ENCODE results near the gene CMKLR1.

Gene CMKLR1

GRCh38 chr12:108268397-108268796, 70.7 kb downstream of the CMKLR1 start:
- TF ChIP-seq EGR1 (IDR thresholded peaks at IDR 0.05) (no peak), EP300 (IDR thresholded peaks at IDR 0.05; ENCODE audit: borderline replicate concordance) (no peak), FOXM1 (IDR thresholded peaks at IDR 0.05; ENCODE audit: borderline replicate concordance, low read depth) (no peak), REST (IDR thresholded peaks at IDR 0.05; ENCODE audit: low read depth) (no peak), CREB1 (IDR thresholded peaks at IDR 0.05; ENCODE audit: low read depth) (no peak), USF1 (IDR thresholded peaks at IDR 0.05) (no peak), ZBTB7A (IDR thresholded peaks at IDR 0.05; ENCODE audit: low read depth) (no peak), TCF12 (IDR thresholded peaks at IDR 0.05; ENCODE audit: low read depth) (no peak), MAX (IDR thresholded peaks at IDR 0.05) (no peak), NFIC (IDR thresholded peaks at IDR 0.05) (no peak), RAD21 (IDR thresholded peaks at IDR 0.05; ENCODE audit: low read depth) (no peak), CEBPB (IDR thresholded peaks at IDR 0.05) (no peak), YY1 (IDR thresholded peaks at IDR 0.05; ENCODE audit: low read depth) (no peak), TEAD4 (IDR thresholded peaks at IDR 0.05) (no peak), TAF1 (IDR thresholded peaks at IDR 0.05; ENCODE audit: low read depth) (no peak)

GRCh38 chr12:108267450-108267849, 71.7 kb downstream of the CMKLR1 start:
- TF ChIP-seq EP300 (IDR thresholded peaks at IDR 0.05; ENCODE audit: borderline replicate concordance) (no peak), YY1 (IDR thresholded peaks at IDR 0.05; ENCODE audit: low read depth) (no peak), REST (IDR thresholded peaks at IDR 0.05; ENCODE audit: low read depth) (peak; percentile 76)

GRCh38 chr12:108266131-108266530, 73.0 kb downstream of the CMKLR1 start:
- TF ChIP-seq RAD21 (IDR thresholded peaks at IDR 0.05; ENCODE audit: low read depth): no peak
- no peak for TF ChIP-seq NFIC (IDR thresholded peaks at IDR 0.05)
- TF ChIP-seq FOXM1 (IDR thresholded peaks at IDR 0.05; ENCODE audit: borderline replicate concordance, low read depth): no peak
- no peak for TF ChIP-seq ZBTB7A (IDR thresholded peaks at IDR 0.05; ENCODE audit: low read depth)
- TF ChIP-seq TCF12 (IDR thresholded peaks at IDR 0.05; ENCODE audit: low read depth): no peak
- no peak for TF ChIP-seq EGR1 (IDR thresholded peaks at IDR 0.05)

GRCh38 chr12:108265505-108265904, 73.6 kb downstream of the CMKLR1 start:
- TF ChIP-seq EGR1 (IDR thresholded peaks at IDR 0.05) (no peak), TAF1 (IDR thresholded peaks at IDR 0.05; ENCODE audit: low read depth) (no peak), RAD21 (IDR thresholded peaks at IDR 0.05; ENCODE audit: low read depth) (no peak), CEBPB (IDR thresholded peaks at IDR 0.05) (no peak), TEAD4 (IDR thresholded peaks at IDR 0.05) (no peak), MAX (IDR thresholded peaks at IDR 0.05) (no peak), FOXM1 (IDR thresholded peaks at IDR 0.05; ENCODE audit: borderline replicate concordance, low read depth) (no peak), ZBTB7A (IDR thresholded peaks at IDR 0.05; ENCODE audit: low read depth) (no peak), NFIC (IDR thresholded peaks at IDR 0.05) (no peak), YY1 (IDR thresholded peaks at IDR 0.05; ENCODE audit: low read depth) (no peak), TCF12 (IDR thresholded peaks at IDR 0.05; ENCODE audit: low read depth) (no peak)

GRCh38 chr12:108260969-108261368, 78.1 kb downstream of the CMKLR1 start:
- TF ChIP-seq YY1 (IDR thresholded peaks at IDR 0.05; ENCODE audit: low read depth) (no peak), RAD21 (IDR thresholded peaks at IDR 0.05; ENCODE audit: low read depth) (no peak), TEAD4 (IDR thresholded peaks at IDR 0.05) (no peak), CREB1 (IDR thresholded peaks at IDR 0.05; ENCODE audit: low read depth) (no peak), TCF12 (IDR thresholded peaks at IDR 0.05; ENCODE audit: low read depth) (no peak), ZBTB7A (IDR thresholded peaks at IDR 0.05; ENCODE audit: low read depth) (no peak), NFIC (IDR thresholded peaks at IDR 0.05) (no peak), EGR1 (IDR thresholded peaks at IDR 0.05) (no peak), CEBPB (IDR thresholded peaks at IDR 0.05) (no peak), FOXM1 (IDR thresholded peaks at IDR 0.05; ENCODE audit: borderline replicate concordance, low read depth) (no peak), REST (IDR thresholded peaks at IDR 0.05; ENCODE audit: low read depth) (no peak), EP300 (IDR thresholded peaks at IDR 0.05; ENCODE audit: borderline replicate concordance) (no peak), MAX (IDR thresholded peaks at IDR 0.05) (no peak), USF1 (IDR thresholded peaks at IDR 0.05) (no peak), TAF1 (IDR thresholded peaks at IDR 0.05; ENCODE audit: low read depth) (no peak)
